A549 treated with AZD9567 at 1 μM for 4 hours (cell line): Measurements from ENCODE around the gene SIPA1L2. TPM values are rescaled to one million over a fixed set of nuclear protein-coding genes. Genes with fewer than 3 reads are reported as not detected.

Experiments used
- total RNA-seq: library from RNA; stranded (reverse); fragments of 200-300 nt; extraction: Qiagen RNA extraction; gene quantifications from 5 replicates; pipeline ENCODE4 v1.2.3, GENCODE V29; 2022; ENCODE audit not compliant: insufficient read depth

Gene SIPA1L2
- total RNA-seq = 6.6 to 7.1 TPM (median 6.8 TPM) in 5 replicates

GRCh38 chr1:232630047-232630893 lies at the start of gene SIPA1L2:
SIPA1L2 (minus strand) TSS chr1:232630133; CDS start chr1:232515339, 114,794 bp downstream.

Other genes with a start within 250 kb of the SIPA1L2 start
- 0.57 to 1.0 TPM (median 0.86 TPM) in 5 replicates for gene MAP10, start 175.3 kb upstream of the SIPA1L2 start, total RNA-seq